ENCODE data around the gene L3MBTL4. TPM values are rescaled to one million over a fixed set of nuclear protein-coding genes. Genes with fewer than 3 reads are reported as not detected.

Gene L3MBTL4
- total RNA-seq, 4 donors from 2014 or later = 3.6 to 9.0 (median 5.0) TPM

DNA sequence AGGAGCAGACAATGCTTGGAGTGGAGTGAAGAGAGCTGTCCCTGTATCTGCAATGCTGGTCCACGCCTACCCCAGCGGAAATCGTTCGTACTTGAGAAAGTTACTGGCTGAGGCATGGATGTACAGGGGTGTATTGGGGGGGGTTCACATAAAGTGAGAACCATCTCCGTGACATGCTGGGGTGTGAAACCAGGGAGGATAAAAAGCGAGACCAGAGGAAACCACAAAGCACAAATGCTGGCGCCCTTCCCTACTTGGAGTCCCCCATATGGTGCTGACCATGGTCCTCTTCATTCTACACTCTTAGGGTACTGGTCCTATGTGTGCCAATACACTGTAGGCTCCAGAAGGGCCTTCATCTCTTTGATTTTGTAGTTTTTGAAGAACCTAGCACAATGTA lies 244.1 kb downstream of the L3MBTL4 start:
- Histone ChIP-seq H3K27ac (no peak overlapping the region), H3K9me3 (no peaks in the 10 kb centered on the region), H3K4me3 (no peak overlapping the region), H3K27me3 (no peaks in the 10 kb centered on the region), H3K4me1 (no peaks in the 10 kb centered on the region), H3K36me3 (peaks cover 0 to 9% (median 0%) of the 10 kb centered on the region in 3 donors)
- TF ChIP-seq, protein P1, sequence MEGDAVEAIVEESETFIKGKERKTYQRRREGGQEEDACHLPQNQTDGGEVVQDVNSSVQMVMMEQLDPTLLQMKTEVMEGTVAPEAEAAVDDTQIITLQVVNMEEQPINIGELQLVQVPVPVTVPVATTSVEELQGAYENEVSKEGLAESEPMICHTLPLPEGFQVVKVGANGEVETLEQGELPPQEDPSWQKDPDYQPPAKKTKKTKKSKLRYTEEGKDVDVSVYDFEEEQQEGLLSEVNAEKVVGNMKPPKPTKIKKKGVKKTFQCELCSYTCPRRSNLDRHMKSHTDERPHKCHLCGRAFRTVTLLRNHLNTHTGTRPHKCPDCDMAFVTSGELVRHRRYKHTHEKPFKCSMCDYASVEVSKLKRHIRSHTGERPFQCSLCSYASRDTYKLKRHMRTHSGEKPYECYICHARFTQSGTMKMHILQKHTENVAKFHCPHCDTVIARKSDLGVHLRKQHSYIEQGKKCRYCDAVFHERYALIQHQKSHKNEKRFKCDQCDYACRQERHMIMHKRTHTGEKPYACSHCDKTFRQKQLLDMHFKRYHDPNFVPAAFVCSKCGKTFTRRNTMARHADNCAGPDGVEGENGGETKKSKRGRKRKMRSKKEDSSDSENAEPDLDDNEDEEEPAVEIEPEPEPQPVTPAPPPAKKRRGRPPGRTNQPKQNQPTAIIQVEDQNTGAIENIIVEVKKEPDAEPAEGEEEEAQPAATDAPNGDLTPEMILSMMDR (IDR thresholded peaks at IDR 0.05) = no peak
- TF ChIP-seq POLR2A (IDR thresholded peaks at IDR 0.05) = no peak
- intact Hi-C loops (cut with DNase I) = no loop called here
- WGBS, 2 donors = 86 to 87% methylated on average over 7 of the region's 7 CpGs
- no peak for DNase-seq

GRCh38 chr18:6161549-6161948 lies 253.2 kb downstream of the L3MBTL4 start:
- H3K9me3 ChIP-seq = peaks cover 0 to 9% (median 0%) of the 10 kb centered on the region in 3 donors
- no peaks in the 10 kb centered on the region for H3K27me3 ChIP-seq
- intact Hi-C loops (cut with DNase I) = no loop called here
- 94 to 97% methylated on average over 4 of the region's 4 CpGs for WGBS, 2 donors
- DNase-seq = no peak
- H3K4me1 ChIP-seq = no peaks in the 10 kb centered on the region
- no peak overlapping the region for H3K4me3 ChIP-seq
- peaks cover 0 to 12% (median 0%) of the 10 kb centered on the region in 3 donors for H3K36me3 ChIP-seq
- H3K27ac ChIP-seq = no peak overlapping the region
- TF ChIP-seq POLR2A (IDR thresholded peaks at IDR 0.05) = no peak
- TF ChIP-seq, protein P1 (IDR thresholded peaks at IDR 0.05) = no peak

DNA sequence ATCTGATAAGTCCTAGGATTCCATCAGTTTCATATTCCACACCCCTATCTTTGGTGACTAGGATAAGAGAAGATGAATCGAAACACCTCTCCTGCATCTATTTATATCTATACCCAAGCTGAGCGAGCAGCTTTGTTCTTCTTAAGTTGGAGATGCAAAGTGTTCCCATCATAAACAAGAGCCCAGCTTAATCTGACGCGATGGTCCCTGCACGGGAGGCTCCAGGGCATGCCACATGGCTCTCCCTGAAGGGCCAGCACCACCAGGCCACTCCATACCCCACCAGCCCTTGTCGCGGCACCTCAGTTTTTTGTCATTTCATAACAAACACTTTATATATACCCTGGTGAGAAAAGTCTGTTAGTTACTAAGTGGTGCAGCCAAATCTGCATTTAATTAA lies 255.3 kb downstream of the L3MBTL4 start:
- intact Hi-C loops (cut with DNase I) = no loop called here
- peaks cover 0 to 8% (median 0%) of the 10 kb centered on the region in 3 donors for H3K9me3 ChIP-seq
- H3K36me3 ChIP-seq = peaks cover 0 to 11% (median 0%) of the 10 kb centered on the region in 3 donors
- 85 to 93% methylated on average over 7 of the region's 7 CpGs for WGBS, 2 donors
- H3K27ac ChIP-seq = no peak overlapping the region
- TF ChIP-seq POLR2A (IDR thresholded peaks at IDR 0.05) = no peak
- TF ChIP-seq, protein P1 (IDR thresholded peaks at IDR 0.05) = no peak
- H3K4me3 ChIP-seq = no peak overlapping the region
- no peaks in the 10 kb centered on the region for H3K4me1 ChIP-seq
- DNase-seq = no peak
- H3K27me3 ChIP-seq = no peaks in the 10 kb centered on the region

GRCh38 chr18:6158958-6159357 lies 255.8 kb downstream of the L3MBTL4 start:
- WGBS, 2 donors = 75 to 94% methylated on average over 1 to 3 of the region's 3 CpGs

GRCh38 chr18:6156446-6156845 lies 258.3 kb downstream of the L3MBTL4 start:
- H3K27me3 ChIP-seq = no peaks in the 10 kb centered on the region
- H3K4me1 ChIP-seq = no peaks in the 10 kb centered on the region
- no peaks in the 10 kb centered on the region for H3K9me3 ChIP-seq
- H3K36me3 ChIP-seq = no peaks in the 10 kb centered on the region
- DNase-seq = no peak
- intact Hi-C loops (cut with DNase I) = no loop called here
- 63 to 67% methylated on average over 6 of the region's 6 CpGs for WGBS, 2 donors
- H3K4me3 ChIP-seq = no peak overlapping the region
- no peak overlapping the region for H3K27ac ChIP-seq
- TF ChIP-seq, protein P1 (IDR thresholded peaks at IDR 0.05) = no peak
- TF ChIP-seq POLR2A (IDR thresholded peaks at IDR 0.05) = no peak

More at GRCh38 chr18:6158958-6159357, 255.8 kb downstream of the L3MBTL4 start:
- DNase-seq = no peak
- Histone ChIP-seq H3K27ac (no peak overlapping the region), H3K27me3 (no peaks in the 10 kb centered on the region), H3K4me3 (no peak overlapping the region), H3K9me3 (peaks cover 0 to 4% (median 0%) of the 10 kb centered on the region in 3 donors), H3K36me3 (peaks cover 0 to 7% (median 0%) of the 10 kb centered on the region in 3 donors), H3K4me1 (no peaks in the 10 kb centered on the region)
- intact Hi-C loops (cut with DNase I) = no loop called here
- TF ChIP-seq, protein P1 (IDR thresholded peaks at IDR 0.05) = no peak
- no peak for TF ChIP-seq POLR2A (IDR thresholded peaks at IDR 0.05)

Measured in esophagus squamous epithelium (tissue), 5 donors.